Measurements from ENCODE around the gene ZNF519. TPM values are rescaled to one million over a fixed set of nuclear protein-coding genes. Genes with fewer than 3 reads are reported as not detected.

Gene ZNF519
- total RNA-seq, 3 donors from 2014 or later = 7.3 to 12.8 (median 7.4) TPM

DNA sequence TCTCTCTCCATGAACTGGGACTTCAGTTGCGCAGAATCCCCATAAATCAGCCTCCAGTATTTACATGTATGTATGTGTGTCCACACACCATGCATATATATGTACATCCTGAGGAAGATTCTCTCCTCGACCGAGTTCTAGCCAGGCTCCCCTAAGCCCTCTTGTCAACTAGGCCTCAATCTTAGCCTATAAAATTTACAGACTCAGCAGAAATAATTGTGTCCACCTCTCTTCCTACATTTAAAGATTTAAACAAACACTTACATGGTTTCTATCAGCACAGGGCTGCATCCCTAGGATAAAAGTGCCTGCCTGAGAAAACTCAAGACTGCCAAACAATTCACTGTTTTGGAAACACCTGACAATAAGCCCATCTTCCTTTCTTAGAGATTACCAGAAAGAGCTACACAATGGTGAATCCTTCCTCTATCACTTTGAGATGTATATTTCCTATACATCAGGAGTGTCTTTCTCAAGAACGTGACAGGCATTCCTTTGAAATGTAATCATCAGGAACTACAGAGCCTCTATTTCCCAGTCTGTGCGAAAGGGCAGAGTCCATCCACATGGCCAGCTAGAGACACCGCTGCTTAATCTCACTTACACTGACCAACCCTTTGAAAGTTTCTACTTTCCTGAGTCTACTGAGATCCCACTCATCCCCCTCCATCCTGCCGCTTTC, 39.5 kb downstream of the ZNF519 start:
- ATAC-seq = no peak
- Histone ChIP-seq H3K4me3 (no peak overlapping the region), H3K36me3 (ENCODE audit: low read depth) (no peaks in the 10 kb centered on the region), H3K9me3 (no peaks in the 10 kb centered on the region), H3K4me1 (ENCODE audit: low read depth) (no peaks in the 10 kb centered on the region)
- TF ChIP-seq CTCF (IDR thresholded peaks at IDR 0.05) = no peak
- no peak for DNase-seq
- intact Hi-C loops (cut with DNase I, micrococcal nuclease) = no loop called here

- no peak for TF ChIP-seq CTCF (IDR thresholded peaks at IDR 0.05)
- Histone ChIP-seq H3K4me1 (ENCODE audit: low read depth) (no peaks in the 10 kb centered on the region), H3K36me3 (ENCODE audit: low read depth) (no peaks in the 10 kb centered on the region), H3K9me3 (no peaks in the 10 kb centered on the region), H3K4me3 (no peak overlapping the region)
- intact Hi-C loops (cut with DNase I, micrococcal nuclease) = loop anchor here in 1 of 2 donors (5.0 kb wide), 1 partner anchor 262 kb away; no protein-coding TSS in a partner anchor
- no peak for ATAC-seq
- DNase-seq = no peak
Measured at GRCh38 chr18:14089781-14090180, 42.5 kb downstream of the ZNF519 start.

- no peak for ATAC-seq
- DNase-seq = no peak
- intact Hi-C loops (cut with DNase I, micrococcal nuclease) = loop anchor here in 1 of 2 donors (5.0 kb wide), 1 partner anchor 262 kb away; no protein-coding TSS in a partner anchor
- Histone ChIP-seq H3K4me1 (ENCODE audit: low read depth) (no peaks in the 10 kb centered on the region), H3K4me3 (no peak overlapping the region), H3K9me3 (no peaks in the 10 kb centered on the region), H3K36me3 (ENCODE audit: low read depth) (no peaks in the 10 kb centered on the region)
- TF ChIP-seq CTCF (IDR thresholded peaks at IDR 0.05) = no peak
Measured at GRCh38 chr18:14089191-14089590, 43.0 kb downstream of the ZNF519 start.

- no peak overlapping the region for H3K4me3 ChIP-seq
- H3K9me3 ChIP-seq = no peaks in the 10 kb centered on the region
- peak; percentile 27 for TF ChIP-seq CTCF (IDR thresholded peaks at IDR 0.05)
- ATAC-seq (peak; percentile 74), DNase-seq (peak in 1 of 3 donors; percentile 19)
- intact Hi-C loops (cut with DNase I, micrococcal nuclease) = loop anchor here in 1 of 2 donors (5.0 kb wide), 1 partner anchor 259 kb away; no protein-coding TSS in a partner anchor
- H3K4me1 ChIP-seq (ENCODE audit: low read depth) = no peaks in the 10 kb centered on the region
- no peaks in the 10 kb centered on the region for H3K36me3 ChIP-seq (ENCODE audit: low read depth)
Measured at GRCh38 chr18:14086458-14087231, 45.6 kb downstream of the ZNF519 start.

GRCh38 chr18:14085770-14086457, 46.3 kb downstream of the ZNF519 start:
- DNase-seq = no peak
- peak; percentile 29 for ATAC-seq

More at GRCh38 chr18:14085770-14086457, 46.3 kb downstream of the ZNF519 start:
- no peak for TF ChIP-seq CTCF (IDR thresholded peaks at IDR 0.05)
- intact Hi-C loops (cut with DNase I, micrococcal nuclease) = loop anchor here in 1 of 2 donors (5.0 kb wide), 1 partner anchor 259 kb away; no protein-coding TSS in a partner anchor
- H3K4me3 ChIP-seq = no peak overlapping the region
- H3K9me3 ChIP-seq = no peaks in the 10 kb centered on the region
- H3K4me1 ChIP-seq (ENCODE audit: low read depth) = no peaks in the 10 kb centered on the region
- H3K36me3 ChIP-seq (ENCODE audit: low read depth) = no peaks in the 10 kb centered on the region
